HepG2 (cell line): ENCODE results near the gene GNA15. TPM values are rescaled to one million over a fixed set of nuclear protein-coding genes. Genes with fewer than 3 reads are reported as not detected.

Experiments
- ATAC-seq: fragments of 200-7000 bp; cut with Tn5 transposase; 3 replicates; pipeline ENCODE4 v1.9.1; 2020; ENCODE audit warnings: mild to moderate bottlenecking, moderate library complexity
- BruUV-seq: library from RNA; stranded (reverse); fragments of 400-500 nt; replicated peaks from 2 replicates; lab custom pipeline; 2021; lab: Mats Ljungman, UMichigan
- CTCF ChIA-PET: fragments of 300-600 bp; formaldehyde crosslinking; extraction: SDS; loops from one replicate; lab custom pipeline; 2021; ENCODE audit warnings: low total read pairs, inconsistent platforms, low intra/inter-chr PET ratio; lab: Yijun Ruan, JAX
- POLR2A ChIA-PET: fragments of 350-600 bp; sonication (Branson Sonifier 250); formaldehyde crosslinking; loops from one replicate; lab custom pipeline; 2020; ENCODE audit warnings: antibody characterized with exemption, inconsistent platforms; lab: Yijun Ruan, JAX
- DNase-seq: peaks from one replicate; pipeline ENCODE4 v3.0.0-alpha.2; 2015; ENCODE audit warnings: low spot score
- FAIRE-seq: peaks from 3 replicates; lab custom pipeline; 2011; peaks lifted over from hg19 to GRCh38; lab: Jason Lieb, UNC
- H2AFZ ChIP-seq: one replicate; pipeline ENCODE4 v1.6.1; 2011; ENCODE audit warnings: low read length, inconsistent platforms
- H3K27ac ChIP-seq: fragments of 300-600 bp; 3 replicates; pipeline ENCODE4 v1.8.0; 2011; ENCODE audit warnings: mixed run types, mild to moderate bottlenecking, mixed read lengths, low read length, inconsistent platforms; ENCODE audit not compliant: insufficient read depth; ENCODE audit errors: extremely low read length
- H3K27me3 ChIP-seq, 2 experiments: fragments of 200-600 bp in 1 of 2; 2 replicates in 1 of 2; 3 replicates in 1 of 2; pipeline versions ENCODE4 v1.6.0 to v1.8.0; 2011; ENCODE audit warnings: low read length in 2 of 2, mild to moderate bottlenecking in 2 of 2, moderate library complexity in 2 of 2, inconsistent platforms in 1 of 2; ENCODE audit not compliant: insufficient read depth in 2 of 2, control insufficient read depth in 1 of 2
- H3K36me3 ChIP-seq, 2 experiments: fragments of 200-600 bp in 1 of 2; replicated peaks in 1 of 2; 2 replicates in 1 of 2; 3 replicates in 1 of 2; pipeline versions ENCODE4 v1.5.1 to v1.8.0; 2011; ENCODE audit warnings: low read length in 2 of 2, inconsistent platforms in 1 of 2; ENCODE audit not compliant: insufficient read depth in 2 of 2, control insufficient read depth in 1 of 2
- H3K4me1 ChIP-seq: 2 replicates; pipeline ENCODE4 v1.5.1; 2012; ENCODE audit warnings: low read length, inconsistent platforms; ENCODE audit not compliant: insufficient read depth
- H3K4me2 ChIP-seq: 2 replicates; pipeline ENCODE4 v1.6.0; 2011; ENCODE audit warnings: low read depth, low read length, inconsistent platforms
- H3K4me3 ChIP-seq, 3 experiments: fragments of 200-600 bp in 1 of 3; sonication (generic), shearing (Covaris generic) in 1 of 3; replicated peaks in 1 of 3; 2 replicates each; pipeline ENCODE4 v1.5.1; 2011 to 2016; ENCODE audit warnings: low read length in 3 of 3, inconsistent platforms in 2 of 3, low read depth in 2 of 3, mild to moderate bottlenecking in 2 of 3, control low read depth in 1 of 3, mixed read lengths in 1 of 3; ENCODE audit not compliant: insufficient read depth in 1 of 3
- H3K79me2 ChIP-seq: one replicate; pipeline ENCODE4 v1.6.1; 2011; ENCODE audit warnings: low read length, inconsistent platforms; ENCODE audit not compliant: insufficient read depth
- H3K9ac ChIP-seq: 2 replicates; pipeline ENCODE4 v1.6.0; 2011; ENCODE audit warnings: mild to moderate bottlenecking, low read depth, low read length, inconsistent platforms; ENCODE audit not compliant: insufficient read depth
- H3K9me3 ChIP-seq: 2 replicates; pipeline ENCODE4 v1.5.1; 2012; ENCODE audit warnings: mild to moderate bottlenecking, low read length
- H4K20me1 ChIP-seq: 2 replicates; pipeline ENCODE4 v1.6.0; 2011; ENCODE audit warnings: inconsistent platforms, mild to moderate bottlenecking, low read length, moderate library complexity; ENCODE audit not compliant: insufficient read depth
- BCL3 ChIP-seq: sonication (generic); formaldehyde crosslinking; IDR thresholded peaks from 2 replicates; pipeline ENCODE4 v1.5.1; 2020; ENCODE audit warnings: mild to moderate bottlenecking, missing genetic modification reagents, moderate library complexity
- CENPT ChIP-seq: sonication (generic); formaldehyde crosslinking; IDR thresholded peaks from 2 replicates; pipeline ENCODE4 v1.8.0; 2022; ENCODE audit warnings: low read depth, mild to moderate bottlenecking, moderate library complexity, missing genetic modification reagents
- FOXP1 ChIP-seq, 2 experiments: fragments of 450-650 bp in 1 of 2; IDR thresholded peaks; 2 replicates each; pipeline ENCODE4 v1.6.1; 2017 to 2018; ENCODE audit warnings: antibody characterized with exemption in 1 of 2
- HDAC1 ChIP-seq: sonication (generic); formaldehyde crosslinking; IDR thresholded peaks from 2 replicates; pipeline ENCODE4 v1.5.1; 2020; ENCODE audit warnings: mild to moderate bottlenecking, missing genetic modification reagents
- HNRNPLL ChIP-seq: fragments of 200-400 bp; formaldehyde crosslinking; IDR thresholded peaks from 2 replicates; pipeline ENCODE4 v1.6.1; 2017; ENCODE audit warnings: mild to moderate bottlenecking, low read depth, low read length; ENCODE audit not compliant: poor library complexity, severe bottlenecking
- HOXA5 ChIP-seq: sonication (generic); formaldehyde crosslinking; IDR thresholded peaks from 2 replicates; pipeline ENCODE4 v1.4.0; 2020; ENCODE audit warnings: missing genetic modification reagents
- MTERF4 ChIP-seq: sonication (generic); formaldehyde crosslinking; IDR thresholded peaks from 2 replicates; pipeline ENCODE4 v1.8.0; 2023; ENCODE audit warnings: mild to moderate bottlenecking, missing genetic modification reagents
- NFE2L2 ChIP-seq: fragments of 150-350 bp; IDR thresholded peaks from 2 replicates; pipeline ENCODE4 v1.6.1; 2014; ENCODE audit warnings: low read length
- POGZ ChIP-seq: sonication (generic); formaldehyde crosslinking; IDR thresholded peaks from 2 replicates; pipeline ENCODE4 v1.4.0; 2020; ENCODE audit warnings: mild to moderate bottlenecking, missing genetic modification reagents
- REPIN1 ChIP-seq: sonication (generic); formaldehyde crosslinking; IDR thresholded peaks from 2 replicates; pipeline ENCODE4 v1.8.0; 2022; ENCODE audit warnings: missing genetic modification reagents, low read depth, mild to moderate bottlenecking, borderline replicate concordance
- SALL1 ChIP-seq: sonication (generic); formaldehyde crosslinking; IDR thresholded peaks from 2 replicates; pipeline ENCODE4 v1.8.0; 2022; ENCODE audit warnings: mild to moderate bottlenecking, missing genetic modification reagents
- SAP130 ChIP-seq: IDR thresholded peaks from 2 replicates; pipeline ENCODE4 v1.6.1; 2016; ENCODE audit warnings: low read depth
- THYN1 ChIP-seq: sonication (generic); formaldehyde crosslinking; IDR thresholded peaks from 2 replicates; pipeline ENCODE4 v1.8.1; 2023; ENCODE audit warnings: low read depth, mild to moderate bottlenecking, moderate library complexity, missing genetic modification reagents, borderline replicate concordance
- TOPORS ChIP-seq: sonication (generic); formaldehyde crosslinking; IDR thresholded peaks from 2 replicates; pipeline ENCODE4 v1.8.0; 2023; ENCODE audit warnings: mild to moderate bottlenecking, missing genetic modification reagents
- ZMYM3 ChIP-seq: sonication (generic); formaldehyde crosslinking; IDR thresholded peaks from 2 replicates; pipeline ENCODE4 v1.5.1; 2020; ENCODE audit warnings: mild to moderate bottlenecking, missing genetic modification reagents
- ZNF629 ChIP-seq: sonication (generic); formaldehyde crosslinking; conservative IDR thresholded peaks from 2 replicates; pipeline ENCODE4 v1.5.0; 2020; ENCODE audit warnings: missing genetic modification reagents
- ZNF768 ChIP-seq: sonication (generic); formaldehyde crosslinking; IDR thresholded peaks from 2 replicates; pipeline ENCODE4 v1.4.0; 2020; ENCODE audit warnings: missing genetic modification reagents
- ZNF850 ChIP-seq: sonication (generic); formaldehyde crosslinking; conservative IDR thresholded peaks from 2 replicates; pipeline ENCODE4 v1.9.0; 2021; ENCODE audit warnings: mild to moderate bottlenecking, missing genetic modification reagents
- WGBS: methylation state at CpG from one replicate; pipeline ENCODE4 v1.1.6; 2017; ENCODE audit warnings: low lambda C conversion rate; 5-methylcytosine and 5-hydroxymethylcytosine counted together
- in situ Hi-C: cut with HindIII; loops from 2 replicates; pipeline ENCODE4 v1.10.0; 2017; ENCODE audit warnings: low pct_unique_long_range_greater_than_20kb; ENCODE audit not compliant: extremely low pct_ligation_motif_present
- intact Hi-C: fragments of 100-400 bp; cut with micrococcal nuclease; formaldehyde crosslinking; loops from one replicate; pipeline ENCODE4 v1.10.0; 2022; ENCODE audit not compliant: unreplicated experiment
- polyA plus RNA-seq, 8 experiments: library from polyadenylated mRNA; depleted of rRNA in 3 of 8; stranded (reverse) in 7 of 8; unstranded in 1 of 8; fragments of >200 nt; fragmentation: Illumina TruSeq in 4 of 8; extraction: Trizol in 4 of 8; gene quantifications; 2 replicates each; pipeline versions ENCODE4 v1.2.1 to v1.2.3, GENCODE V29; 2011 to 2016; ENCODE audit warnings: low read depth in 4 of 8, missing spikeins in 1 of 8, mixed read lengths in 1 of 8; ENCODE audit not compliant: insufficient read depth in 1 of 8
- total RNA-seq, 5 experiments: library from RNA; depleted of rRNA; stranded (reverse); fragments of >200 nt; fragmentation: Illumina TruSeq; extraction: Trizol; gene quantifications; 2 replicates each; pipeline ENCODE4 v1.2.3, GENCODE V29; 2016; ENCODE audit warnings: low read depth in 1 of 5
- TF ChIP-seq, protein P1 (sequence below): sonication (generic); formaldehyde crosslinking; IDR thresholded peaks from 2 replicates; pipeline ENCODE4 v1.5.1; 2020; ENCODE audit warnings: mild to moderate bottlenecking, moderate library complexity, missing genetic modification reagents
- TF ChIP-seq, protein P2 (sequence below): IDR thresholded peaks from 2 replicates; pipeline ENCODE4 v1.6.1; 2016; ENCODE audit warnings: low read depth, control low read depth

GNA15 gene
- total and polyA plus RNA-seq, 2 of the 13 experiments (the other 11 are each of a cell fraction or from before 2014, with no cell fraction given), result not detected

- Histone ChIP-seq H4K20me1 (peaks cover 7% of the 10 kb centered on the region; the same call in 1 of the 2 replicates), H3K4me2 (peak overlapping the region; percentile 95), H3K9ac (peak overlapping the region; percentile 88), H3K36me3 (peaks cover 2 to 6% of the 10 kb centered on the region in 2 experiments; a peak in 3 of 5 replicates), H3K79me2 (peaks cover 39% of the 10 kb centered on the region), H2AFZ (peak overlapping the region; percentile 96), H3K9me3 (no peaks in the 10 kb centered on the region), H3K27ac (peak overlapping the region; percentile 71), H3K4me1 (peaks cover 32% of the 10 kb centered on the region), H3K4me3 (peak overlapping the region; percentile 61 to 98 (median 93)), H3K27me3 (no peaks in the 10 kb centered on the region)
- WGBS, result 7% methylated on average over 14 of the region's 14 CpGs
- BruUV-seq, result no TSS peak
- CTCF ChIA-PET, result no interaction called here
- intact Hi-C loops, result no loop called here
- POLR2A ChIA-PET, result interaction anchor here (1.5 kb wide), 1 partner anchor 13 kb away, joined by 3 read pairs; no protein-coding TSS in a partner anchor
- in situ Hi-C loops, result no loop called here
- FAIRE-seq, result no peak
- DNase-seq, result no peak
- ATAC-seq, result peak; percentile 68
- TF ChIP-seq CENPT, result no peak
- TF ChIP-seq HOXA5, result no peak
- TF ChIP-seq ZNF629 (CRISPR knock-in tag), result peak; percentile 96
- TF ChIP-seq HNRNPLL, result no peak
- TF ChIP-seq FOXP1 (IDR thresholded peaks at IDR 0.05), result no peak
- TF ChIP-seq FOXP1 (CRISPR knock-in tag; IDR thresholded peaks at IDR 0.05), result no peak
- 0 out of 2 replicates have a peak, but pooled peaks have one; percentile 2 for TF ChIP-seq TOPORS (CRISPR knock-in tag)
- peak; percentile 55 for TF ChIP-seq NFE2L2
- TF ChIP-seq SALL1 (CRISPR knock-in tag), result 0 out of 2 replicates have a peak, but pooled peaks have one; percentile 13
- TF ChIP-seq MTERF4 (CRISPR knock-in tag), result no peak
- TF ChIP-seq HDAC1 (CRISPR knock-in tag), result peak; percentile 87; the same call in 1 of the 2 replicates
- no peak for TF ChIP-seq BCL3 (CRISPR knock-in tag)
- peak; percentile 11; the same call in 1 of the 2 replicates for TF ChIP-seq REPIN1 (CRISPR knock-in tag)
- no peak for TF ChIP-seq ZNF850
- peak; percentile 90 for TF ChIP-seq ZMYM3
- peak; percentile 96 for TF ChIP-seq SAP130
- TF ChIP-seq, protein P1, sequence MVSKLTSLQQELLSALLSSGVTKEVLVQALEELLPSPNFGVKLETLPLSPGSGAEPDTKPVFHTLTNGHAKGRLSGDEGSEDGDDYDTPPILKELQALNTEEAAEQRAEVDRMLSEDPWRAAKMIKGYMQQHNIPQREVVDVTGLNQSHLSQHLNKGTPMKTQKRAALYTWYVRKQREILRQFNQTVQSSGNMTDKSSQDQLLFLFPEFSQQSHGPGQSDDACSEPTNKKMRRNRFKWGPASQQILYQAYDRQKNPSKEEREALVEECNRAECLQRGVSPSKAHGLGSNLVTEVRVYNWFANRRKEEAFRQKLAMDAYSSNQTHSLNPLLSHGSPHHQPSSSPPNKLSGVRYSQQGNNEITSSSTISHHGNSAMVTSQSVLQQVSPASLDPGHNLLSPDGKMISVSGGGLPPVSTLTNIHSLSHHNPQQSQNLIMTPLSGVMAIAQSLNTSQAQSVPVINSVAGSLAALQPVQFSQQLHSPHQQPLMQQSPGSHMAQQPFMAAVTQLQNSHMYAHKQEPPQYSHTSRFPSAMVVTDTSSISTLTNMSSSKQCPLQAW (CRISPR knock-in tag), result no peak
- TF ChIP-seq ZNF768 (CRISPR knock-in tag), result peak; percentile 88
- TF ChIP-seq THYN1 (CRISPR knock-in tag), result no peak
- TF ChIP-seq, protein P2, sequence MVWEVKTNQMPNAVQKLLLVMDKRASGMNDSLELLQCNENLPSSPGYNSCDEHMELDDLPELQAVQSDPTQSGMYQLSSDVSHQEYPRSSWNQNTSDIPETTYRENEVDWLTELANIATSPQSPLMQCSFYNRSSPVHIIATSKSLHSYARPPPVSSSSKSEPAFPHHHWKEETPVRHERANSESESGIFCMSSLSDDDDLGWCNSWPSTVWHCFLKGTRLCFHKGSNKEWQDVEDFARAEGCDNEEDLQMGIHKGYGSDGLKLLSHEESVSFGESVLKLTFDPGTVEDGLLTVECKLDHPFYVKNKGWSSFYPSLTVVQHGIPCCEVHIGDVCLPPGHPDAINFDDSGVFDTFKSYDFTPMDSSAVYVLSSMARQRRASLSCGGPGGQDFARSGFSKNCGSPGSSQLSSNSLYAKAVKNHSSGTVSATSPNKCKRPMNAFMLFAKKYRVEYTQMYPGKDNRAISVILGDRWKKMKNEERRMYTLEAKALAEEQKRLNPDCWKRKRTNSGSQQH (CRISPR knock-in tag), result peak; percentile 100
- 0 out of 2 replicates have a peak, but pooled peaks have one; percentile 13 for TF ChIP-seq POGZ (CRISPR knock-in tag)
Measured at GRCh38 chr19:3184847-3185460, 49.1 kb downstream of the GNA15 start.
